Spinal cord (tissue), 10 donors: Measurements from ENCODE around the gene MORN1. TPM values are rescaled to one million over a fixed set of nuclear protein-coding genes. Genes with fewer than 3 reads are reported as not detected.
A peak's percentile ranks its signal among the peaks of the same experiment; 100 is the strongest.

Experiments used
- DNase-seq, 6 donors: peaks; one replicate each; pipeline versions ENCODE4 v3.0.0 to v3.0.0-alpha.2; 2013 to 2015; ENCODE audit warnings: low spot score in 6 of 6, low read depth in 4 of 6
- H3K27ac ChIP-seq: one replicate; pipeline ENCODE4 v1.5.1; 2013; ENCODE audit warnings: low read depth, low read length, control low read depth
- H3K27me3 ChIP-seq: one replicate; pipeline ENCODE4 v1.6.1; 2013; ENCODE audit warnings: low read length; ENCODE audit not compliant: control insufficient read depth, insufficient read depth
- H3K36me3 ChIP-seq: one replicate; pipeline ENCODE4 v1.6.1; 2013; ENCODE audit warnings: low read length; ENCODE audit not compliant: control insufficient read depth, insufficient read depth
- H3K4me1 ChIP-seq: one replicate; pipeline ENCODE4 v1.6.1; 2013; ENCODE audit warnings: low read length; ENCODE audit not compliant: control insufficient read depth, insufficient read depth
- H3K4me3 ChIP-seq: one replicate; pipeline ENCODE4 v1.5.1; 2013; ENCODE audit warnings: low read depth, low read length, control low read depth
- H3K9me3 ChIP-seq: one replicate; pipeline ENCODE4 v1.6.1; 2013; ENCODE audit warnings: low read length; ENCODE audit not compliant: control insufficient read depth, insufficient read depth
- WGBS: methylation state at CpG from one replicate; pipeline ENCODE4 v1.1.5; 2013; ENCODE audit warnings: missing lambda C conversion rate; ENCODE audit not compliant: insufficient coverage; 5-methylcytosine and 5-hydroxymethylcytosine counted together
- polyA plus RNA-seq, 2 donors: library from polyadenylated mRNA; unstranded; fragments of 120-200 nt; gene quantifications; one replicate each; pipeline ENCODE4 v1.2.1, GENCODE V29; 2013; ENCODE audit not compliant: insufficient read length in 2 of 2
- total RNA-seq, 2 donors: library from RNA; depleted of rRNA in 1 of 2; stranded (reverse); fragments of 120-200 nt in 1 of 2; fragments of >200 nt in 1 of 2; gene quantifications; one replicate each; pipeline versions ENCODE4 v1.2.3 to v1.2.4, GENCODE V29; 2013 to 2014
- donor health status: healthy.

Gene MORN1
- total and polyA plus RNA-seq, 4 donors: 8.4 to 17.5 (median 12.8) TPM

DNA sequence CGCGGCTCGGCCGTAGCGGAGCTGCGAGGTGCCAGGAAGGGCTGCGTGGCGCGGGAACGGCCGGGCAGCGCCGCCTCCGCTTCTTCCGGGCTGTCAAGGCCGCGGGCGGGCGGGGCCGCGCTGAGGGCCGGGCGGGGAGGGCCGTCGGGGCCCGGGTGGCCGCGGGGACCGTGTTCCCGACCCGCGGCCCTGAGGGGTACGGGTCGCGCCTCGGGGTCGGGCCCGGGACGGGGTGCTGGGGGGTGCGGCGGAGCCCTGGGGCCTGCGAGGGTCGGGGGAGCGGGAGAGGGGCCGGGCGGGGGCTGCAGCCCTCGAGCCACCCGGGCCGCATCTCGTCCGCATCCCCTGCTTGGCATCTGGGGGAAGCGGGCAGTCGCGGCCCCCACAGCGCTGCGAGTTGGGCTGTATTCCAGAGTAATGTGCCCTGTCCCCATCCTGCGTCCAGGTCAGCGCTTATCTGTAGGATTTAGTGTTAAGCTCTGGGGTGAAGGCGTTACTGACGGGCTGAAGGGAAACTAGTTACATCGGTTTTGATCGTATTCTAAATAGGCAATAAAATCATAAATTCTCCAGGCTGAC, 666 bp upstream of the MORN1 start:
- no peak for DNase-seq
- Histone ChIP-seq H3K4me1 (peaks cover 28% of the 10 kb centered on the region), H3K4me3 (peak overlapping the region; percentile 56), H3K36me3 (peaks cover 60% of the 10 kb centered on the region), H3K9me3 (no peaks in the 10 kb centered on the region), H3K27ac (no peak overlapping the region), H3K27me3 (no peaks in the 10 kb centered on the region)
- WGBS: under 1% methylated on average over 58 of the region's 62 CpGs

DNA sequence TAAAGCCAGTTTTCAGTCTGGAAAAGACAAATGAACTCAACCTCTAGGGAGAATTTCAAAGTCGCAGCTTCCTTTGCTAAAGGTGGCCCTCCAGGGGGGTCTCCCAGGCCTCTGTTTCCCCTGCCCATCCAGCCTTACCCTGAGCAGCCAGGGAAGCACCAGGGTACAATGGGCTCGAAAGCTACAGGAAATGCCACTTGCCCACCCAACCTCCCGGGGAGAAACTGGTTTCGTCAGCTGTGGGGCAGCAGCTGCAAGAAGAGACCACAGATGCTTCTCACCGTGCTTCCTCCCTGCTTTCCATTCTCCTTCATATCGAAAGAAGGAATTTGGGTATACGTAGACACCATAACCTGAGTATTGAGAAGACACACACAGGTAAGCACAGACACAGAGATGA, 1.7 kb downstream of the MORN1 start:
- WGBS: 94% methylated on average over 7 of the region's 7 CpGs
- no peaks in the 10 kb centered on the region for H3K9me3 ChIP-seq
- no peak overlapping the region for H3K4me3 ChIP-seq
- H3K4me1 ChIP-seq: peaks cover 28% of the 10 kb centered on the region
- no peaks in the 10 kb centered on the region for H3K27me3 ChIP-seq
- H3K27ac ChIP-seq: no peak overlapping the region
- H3K36me3 ChIP-seq: peaks cover 58% of the 10 kb centered on the region
- no peak for DNase-seq

DNA sequence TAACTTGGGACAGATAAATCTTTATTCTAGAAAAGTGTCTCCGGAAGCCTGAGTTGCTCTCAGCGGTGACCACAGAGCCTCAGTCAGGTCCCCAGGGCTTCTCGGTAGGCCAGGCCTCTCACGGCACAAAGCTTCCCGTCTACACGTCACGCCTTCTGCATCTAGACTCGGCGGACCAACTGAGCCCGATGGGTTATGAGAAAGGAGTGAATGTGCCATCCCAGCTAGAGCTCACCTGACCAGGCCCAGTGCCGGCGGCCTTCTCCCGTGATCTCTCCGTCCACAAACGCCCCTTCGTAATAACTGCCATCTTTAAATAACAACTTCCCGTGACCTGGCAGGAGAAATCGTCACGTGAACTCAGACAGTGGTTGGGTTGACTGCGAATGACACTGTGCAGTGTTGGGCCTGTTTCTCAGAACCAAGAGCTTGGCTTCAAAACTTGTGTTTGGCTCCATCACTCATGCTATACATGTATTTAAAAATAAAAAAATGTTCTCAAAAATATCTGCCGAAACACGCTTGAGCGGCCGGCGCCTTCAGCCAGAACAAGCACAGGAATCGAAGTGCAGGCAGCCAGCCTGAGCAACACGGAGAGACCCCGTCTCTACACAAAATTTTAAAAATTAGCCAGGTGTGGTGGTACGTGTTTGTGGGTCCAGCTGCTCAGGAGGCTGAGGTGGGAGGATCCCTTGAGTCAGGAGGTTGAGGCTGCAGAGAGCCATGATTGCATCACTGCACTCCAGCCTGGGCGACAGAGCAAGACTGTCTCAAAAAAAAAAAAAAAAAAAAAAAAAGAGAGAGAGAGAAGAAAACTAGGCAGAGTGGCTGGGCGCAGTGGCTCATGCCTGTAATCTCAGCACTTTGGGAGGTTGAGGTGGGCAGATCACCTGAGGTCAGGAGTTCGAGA, 3.1 kb downstream of the MORN1 start:
- Histone ChIP-seq H3K4me1 (peaks cover 23% of the 10 kb centered on the region), H3K27me3 (no peaks in the 10 kb centered on the region), H3K27ac (no peak overlapping the region), H3K4me3 (no peak overlapping the region), H3K36me3 (peaks cover 56% of the 10 kb centered on the region), H3K9me3 (no peaks in the 10 kb centered on the region)
- 96% methylated on average over 18 of the region's 32 CpGs for WGBS
- no peak for DNase-seq

DNA sequence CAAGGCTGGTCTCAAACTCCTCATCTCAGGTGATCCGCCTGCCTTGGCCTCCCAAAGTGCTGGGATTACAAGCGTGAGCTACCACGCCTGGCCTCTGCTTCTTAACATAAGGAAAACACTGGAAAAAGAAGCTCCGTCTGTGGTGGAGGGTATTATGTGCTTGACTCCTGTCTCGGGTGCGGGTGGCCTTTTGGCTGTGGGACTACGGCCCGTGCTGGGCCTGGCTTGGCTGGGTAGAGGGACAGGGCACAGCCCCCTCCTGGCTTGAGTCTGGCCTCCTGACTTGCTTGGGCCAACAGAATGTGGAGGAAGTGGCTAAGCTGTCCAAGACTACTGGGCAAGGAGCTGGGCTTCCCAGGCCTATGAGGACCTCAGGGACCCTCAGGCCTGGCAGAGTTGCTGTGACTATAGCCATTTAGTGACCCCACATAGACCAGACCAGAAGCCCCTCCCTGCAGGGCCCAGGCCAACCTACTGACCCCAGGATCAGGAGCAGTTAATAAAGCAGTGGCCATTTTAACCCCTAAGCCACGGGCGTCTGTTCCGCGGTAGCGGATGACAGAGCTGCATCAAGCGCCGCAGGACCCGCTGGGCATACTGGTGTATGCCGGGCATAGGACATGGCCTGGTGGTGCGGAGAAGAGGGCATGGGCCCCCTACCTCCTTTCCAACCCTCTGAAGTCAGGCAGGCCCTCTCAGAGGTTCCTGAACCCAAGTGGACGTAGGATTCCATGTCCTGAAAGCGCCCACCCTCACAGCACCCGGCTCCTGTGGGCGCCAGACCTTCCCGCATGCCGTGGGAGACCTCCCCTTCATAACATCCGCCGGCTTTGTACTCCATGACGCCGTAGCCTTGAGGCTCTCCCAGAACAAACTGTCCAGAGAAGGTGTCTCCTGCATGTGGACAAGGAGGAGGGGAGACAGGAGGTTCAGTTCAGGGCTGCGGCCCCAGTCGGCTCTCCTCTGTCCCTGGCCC, 4.4 kb downstream of the MORN1 start:
- Histone ChIP-seq H3K27me3 (no peaks in the 10 kb centered on the region), H3K4me3 (no peak overlapping the region), H3K4me1 (peaks cover 24% of the 10 kb centered on the region), H3K27ac (no peak overlapping the region), H3K36me3 (peaks cover 63% of the 10 kb centered on the region), H3K9me3 (no peaks in the 10 kb centered on the region)
- 96% methylated on average over 21 of the region's 30 CpGs for WGBS
- no peak for DNase-seq

DNA sequence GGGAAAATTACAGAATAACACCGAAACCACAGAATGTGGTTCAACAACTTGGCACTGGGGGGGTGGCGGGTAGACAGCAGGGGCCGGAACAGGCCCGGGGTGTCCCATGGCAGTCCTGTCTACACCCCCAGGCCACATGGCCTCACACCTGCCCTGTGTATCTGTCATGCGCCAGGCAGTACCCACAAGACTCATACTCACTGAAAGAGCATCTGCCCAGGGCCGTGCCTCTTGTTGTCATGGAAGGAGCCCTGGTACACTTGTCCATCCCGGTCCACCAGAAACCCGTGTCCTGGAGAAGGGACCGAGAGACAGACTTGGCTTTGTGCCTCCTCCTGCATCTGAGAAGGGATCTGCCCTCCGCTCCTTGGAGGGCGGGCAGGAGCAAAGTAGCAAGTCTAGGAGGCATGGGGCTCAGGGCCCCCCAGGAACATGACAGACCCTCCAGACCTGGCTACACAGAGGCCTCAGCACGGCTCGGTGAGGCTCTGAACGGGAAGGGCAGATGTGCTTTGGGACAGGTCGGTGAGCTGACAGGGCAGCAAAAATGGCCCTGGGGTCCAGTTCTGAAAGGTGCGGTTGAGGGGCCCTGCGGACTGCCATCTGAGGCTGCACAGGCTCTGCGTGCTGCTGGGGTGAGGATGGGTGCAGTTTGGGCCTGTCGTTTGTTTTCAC, 5.6 kb downstream of the MORN1 start:
- H3K9me3 ChIP-seq: no peaks in the 10 kb centered on the region
- no peaks in the 10 kb centered on the region for H3K27me3 ChIP-seq
- no peak overlapping the region for H3K4me3 ChIP-seq
- peaks cover 74% of the 10 kb centered on the region for H3K36me3 ChIP-seq
- no peak for DNase-seq
- no peak overlapping the region for H3K27ac ChIP-seq
- peaks cover 30% of the 10 kb centered on the region for H3K4me1 ChIP-seq
- 94% methylated on average over 18 of the region's 19 CpGs for WGBS

DNA sequence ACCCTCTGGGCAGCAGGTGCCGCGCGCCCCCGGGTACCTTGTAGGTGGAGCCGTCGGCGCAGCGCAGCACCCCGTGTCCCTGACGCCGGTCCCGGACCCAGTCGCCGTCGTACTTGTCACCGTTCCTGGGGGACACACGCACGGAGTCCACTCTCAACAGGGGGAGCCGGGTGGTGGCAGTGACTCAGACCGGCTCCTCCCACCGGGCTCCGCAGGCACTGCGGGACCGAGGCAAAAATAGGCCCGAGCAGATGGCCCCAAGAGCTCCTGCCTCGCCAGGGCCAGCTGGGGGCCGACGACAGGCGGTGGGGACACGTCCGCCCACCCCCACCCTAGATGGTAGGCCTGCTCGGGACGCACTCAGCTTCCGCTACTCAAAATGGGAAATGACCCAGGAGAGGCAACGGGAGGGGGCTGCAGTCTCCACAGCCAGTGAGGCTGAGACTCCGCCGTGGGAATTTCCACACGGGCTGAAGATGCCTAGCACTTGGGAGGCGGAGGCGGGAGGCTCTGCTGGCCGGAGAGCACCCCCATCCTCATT, 6.3 kb downstream of the MORN1 start:
- WGBS: 81% methylated on average over 36 of the region's 41 CpGs

DNA sequence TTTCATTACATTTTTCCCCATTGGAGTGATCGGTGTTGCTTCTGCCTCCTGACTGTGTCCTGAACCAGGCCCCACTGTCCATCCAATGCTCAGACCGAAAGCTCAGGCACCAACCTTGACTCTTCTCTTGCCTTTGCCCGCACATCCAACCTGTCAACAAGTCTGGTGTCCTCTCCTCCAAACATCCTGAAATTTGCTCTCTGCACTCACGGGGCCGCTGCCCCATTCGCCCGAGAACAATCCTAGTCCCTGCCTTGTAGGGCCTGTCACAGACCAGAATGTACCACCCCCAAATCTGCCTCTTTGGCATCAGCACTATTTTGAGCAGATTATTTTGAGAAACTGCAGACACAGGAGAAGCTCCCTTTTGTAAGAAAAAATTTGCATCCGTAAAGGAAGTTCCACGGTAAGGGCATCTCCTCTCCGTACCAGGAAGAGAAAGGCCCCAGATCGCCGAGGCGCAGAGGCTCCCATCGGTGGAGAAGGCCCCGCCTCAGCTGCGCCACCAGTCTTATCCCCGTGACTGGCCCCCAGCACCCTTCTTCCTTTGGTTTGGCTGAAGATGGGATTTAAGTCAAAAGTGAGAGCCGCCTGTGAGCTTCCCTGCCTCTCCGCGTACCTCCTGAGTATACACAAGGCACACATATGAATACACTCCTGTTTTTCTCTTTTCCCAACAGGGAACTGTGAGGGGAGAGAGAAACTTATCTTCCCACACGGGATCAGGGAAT, 7.1 kb downstream of the MORN1 start:
- H3K9me3 ChIP-seq: no peaks in the 10 kb centered on the region
- H3K4me3 ChIP-seq: no peak overlapping the region
- WGBS: 94% methylated on average over 11 of the region's 21 CpGs
- no peak overlapping the region for H3K27ac ChIP-seq
- peaks cover 76% of the 10 kb centered on the region for H3K36me3 ChIP-seq
- DNase-seq: no peak
- H3K27me3 ChIP-seq: no peaks in the 10 kb centered on the region
- H3K4me1 ChIP-seq: peaks cover 19% of the 10 kb centered on the region

More for the DNA sequence above, 6.3 kb downstream of the MORN1 start:
- no peaks in the 10 kb centered on the region for H3K9me3 ChIP-seq
- H3K27ac ChIP-seq: no peak overlapping the region
- H3K4me3 ChIP-seq: no peak overlapping the region
- H3K27me3 ChIP-seq: no peaks in the 10 kb centered on the region
- no peak for DNase-seq
- peaks cover 75% of the 10 kb centered on the region for H3K36me3 ChIP-seq
- H3K4me1 ChIP-seq: peaks cover 22% of the 10 kb centered on the region

DNA sequence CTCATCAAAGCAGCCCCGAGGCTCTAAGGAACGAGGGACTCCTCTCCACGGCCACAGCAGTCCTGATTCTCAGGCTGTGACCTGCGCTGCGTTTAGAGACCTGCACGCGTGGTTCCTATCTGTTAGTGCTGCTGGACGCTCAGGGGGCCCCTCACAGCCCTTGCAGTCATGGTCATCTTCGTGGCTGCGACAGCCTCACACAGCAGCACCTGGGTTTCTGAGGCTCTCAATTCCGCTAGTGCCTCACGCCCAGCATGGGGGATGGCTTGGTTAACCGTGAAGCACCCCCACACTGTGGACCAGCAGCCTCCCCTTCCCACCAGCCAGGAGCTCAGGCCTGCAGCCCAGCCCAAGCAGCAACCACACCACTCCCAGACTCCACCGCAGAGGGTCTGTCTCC, 7.8 kb downstream of the MORN1 start:
- Histone ChIP-seq H3K4me1 (peaks cover 19% of the 10 kb centered on the region), H3K4me3 (no peak overlapping the region), H3K27ac (no peak overlapping the region), H3K9me3 (no peaks in the 10 kb centered on the region), H3K36me3 (peaks cover 80% of the 10 kb centered on the region), H3K27me3 (no peaks in the 10 kb centered on the region)
- DNase-seq: no peak
- WGBS: 89% methylated on average over 13 of the region's 14 CpGs
